Neuron (in vitro differentiated cells): Measurements from ENCODE around the gene MYO3A.

Source experiments
- H2AFZ ChIP-seq: one replicate; pipeline ENCODE4 v1.6.1; 2013; ENCODE audit warnings: low read depth, mild to moderate bottlenecking, inconsistent platforms, low read length, moderate library complexity
- H3K27me3 ChIP-seq: one replicate; pipeline ENCODE4 v1.6.1; 2013; ENCODE audit warnings: low read length; ENCODE audit not compliant: insufficient read depth
- H3K36me3 ChIP-seq: one replicate; pipeline ENCODE4 v1.6.1; 2013; ENCODE audit warnings: low read length; ENCODE audit not compliant: insufficient read depth
- H3K4me1 ChIP-seq: one replicate; pipeline ENCODE4 v1.6.1; 2013; ENCODE audit warnings: low read length; ENCODE audit not compliant: insufficient read depth
- H3K4me3 ChIP-seq: 2 replicates; pipeline ENCODE4 v1.5.1; 2013; ENCODE audit warnings: mild to moderate bottlenecking, low read length, moderate library complexity
- H3K9me3 ChIP-seq: one replicate; pipeline ENCODE4 v1.6.1; 2013; ENCODE audit warnings: low read length

The MYO3A gene

DNA sequence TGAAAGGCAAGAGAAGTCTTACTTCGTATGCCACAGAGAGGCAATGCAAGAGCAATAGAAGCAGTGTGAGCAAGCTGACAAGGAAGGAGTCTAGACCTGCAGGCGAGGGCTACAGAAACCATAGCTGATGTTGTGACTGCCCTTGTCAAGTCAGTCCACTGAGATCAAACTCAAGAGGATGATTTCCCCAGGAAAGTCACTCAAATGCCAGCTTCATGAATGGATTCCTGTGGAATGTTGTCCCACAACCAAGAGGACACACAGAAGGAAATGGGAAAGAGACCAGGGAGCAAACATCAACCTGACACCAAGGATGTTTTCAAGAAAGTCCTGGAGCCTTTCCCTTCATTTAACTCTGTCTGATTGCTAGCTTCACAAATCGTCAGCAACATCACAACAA lies 204.6 kb downstream of the MYO3A start:
- Histone ChIP-seq H3K27me3 (no peaks in the 10 kb centered on the region), H3K9me3 (no peaks in the 10 kb centered on the region), H3K36me3 (no peaks in the 10 kb centered on the region), H3K4me1 (no peaks in the 10 kb centered on the region), H2AFZ (no peak overlapping the region), H3K4me3 (no peak overlapping the region)

- H3K4me3 ChIP-seq = no peak overlapping the region
- no peaks in the 10 kb centered on the region for H3K4me1 ChIP-seq
- H2AFZ ChIP-seq = no peak overlapping the region
- no peaks in the 10 kb centered on the region for H3K36me3 ChIP-seq
- H3K27me3 ChIP-seq = no peaks in the 10 kb centered on the region
- no peaks in the 10 kb centered on the region for H3K9me3 ChIP-seq
Measured at GRCh38 chr10:26156019-26156418, 222.0 kb downstream of the MYO3A start.

- no peak overlapping the region for H2AFZ ChIP-seq
- H3K4me3 ChIP-seq = no peak overlapping the region
- H3K27me3 ChIP-seq = no peaks in the 10 kb centered on the region
- no peaks in the 10 kb centered on the region for H3K9me3 ChIP-seq
- no peaks in the 10 kb centered on the region for H3K4me1 ChIP-seq
- H3K36me3 ChIP-seq = no peaks in the 10 kb centered on the region
Measured at GRCh38 chr10:26157734-26158133, 223.7 kb downstream of the MYO3A start.

DNA sequence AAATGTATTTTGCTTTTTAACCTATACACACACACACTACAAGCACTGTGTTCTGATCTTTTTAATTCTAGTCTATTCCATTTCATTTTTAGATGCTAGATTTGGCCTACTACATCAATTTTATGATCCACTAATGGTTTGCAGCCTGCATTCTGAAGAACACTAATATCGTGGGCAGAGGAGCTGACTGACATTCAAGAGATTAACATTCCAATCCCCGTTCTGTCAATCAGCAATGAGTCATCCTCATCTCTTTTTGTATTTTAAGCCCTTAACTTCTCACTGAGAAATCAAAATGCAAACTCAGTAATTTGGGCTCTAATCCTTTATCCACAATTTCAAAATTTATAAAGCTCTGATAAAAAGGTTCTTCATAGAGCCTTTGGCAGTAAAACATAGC lies 235.4 kb downstream of the MYO3A start:
- Histone ChIP-seq H3K36me3 (no peaks in the 10 kb centered on the region), H3K4me3 (no peak overlapping the region), H3K4me1 (no peaks in the 10 kb centered on the region), H2AFZ (no peak overlapping the region), H3K9me3 (no peaks in the 10 kb centered on the region), H3K27me3 (no peaks in the 10 kb centered on the region)

DNA sequence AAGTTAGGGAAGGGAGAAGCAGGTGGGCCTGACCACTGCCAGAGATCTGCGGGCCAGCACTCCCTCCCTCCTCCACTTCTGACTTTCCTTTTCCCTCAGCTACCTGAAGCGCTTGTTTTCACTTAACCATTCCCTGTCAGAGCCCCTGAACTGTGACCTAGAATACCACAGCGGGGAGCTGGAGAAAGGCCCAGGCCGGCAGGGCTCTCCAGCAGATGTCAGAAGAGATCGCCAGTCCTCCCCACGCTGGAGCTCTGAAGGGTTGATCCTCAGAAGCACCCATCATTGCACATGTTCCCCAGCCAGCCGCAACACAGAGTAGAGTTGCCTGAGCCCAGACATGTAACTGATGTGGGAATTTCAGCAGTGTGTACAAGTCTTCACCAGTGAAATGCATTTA lies 238.1 kb downstream of the MYO3A start:
- no peak overlapping the region for H2AFZ ChIP-seq
- no peaks in the 10 kb centered on the region for H3K4me1 ChIP-seq
- H3K4me3 ChIP-seq = no peak overlapping the region
- H3K36me3 ChIP-seq = no peaks in the 10 kb centered on the region
- H3K9me3 ChIP-seq = no peaks in the 10 kb centered on the region
- H3K27me3 ChIP-seq = no peaks in the 10 kb centered on the region

DNA sequence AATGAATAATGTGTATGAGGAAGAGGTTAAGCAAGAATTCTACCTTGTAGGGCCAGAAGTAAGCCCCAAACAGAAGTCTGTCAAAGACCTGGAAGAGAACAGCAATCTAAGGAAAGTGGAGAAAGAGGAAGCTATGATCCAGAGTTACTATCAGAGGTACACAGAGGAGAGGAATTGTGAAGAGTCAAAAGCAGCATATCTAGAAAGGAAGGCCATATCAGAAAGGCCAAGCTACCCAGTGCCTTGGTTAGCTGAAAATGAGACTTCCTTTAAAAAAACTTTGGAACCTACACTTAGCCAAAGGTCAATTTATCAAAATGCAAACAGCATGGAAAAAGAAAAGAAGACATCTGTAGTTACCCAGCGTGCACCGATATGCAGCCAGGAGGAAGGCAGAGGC lies 239.8 kb downstream of the MYO3A start:
- H2AFZ ChIP-seq = no peak overlapping the region
- H3K36me3 ChIP-seq = no peaks in the 10 kb centered on the region
- no peaks in the 10 kb centered on the region for H3K27me3 ChIP-seq
- no peaks in the 10 kb centered on the region for H3K4me1 ChIP-seq
- H3K9me3 ChIP-seq = no peaks in the 10 kb centered on the region
- no peak overlapping the region for H3K4me3 ChIP-seq

DNA sequence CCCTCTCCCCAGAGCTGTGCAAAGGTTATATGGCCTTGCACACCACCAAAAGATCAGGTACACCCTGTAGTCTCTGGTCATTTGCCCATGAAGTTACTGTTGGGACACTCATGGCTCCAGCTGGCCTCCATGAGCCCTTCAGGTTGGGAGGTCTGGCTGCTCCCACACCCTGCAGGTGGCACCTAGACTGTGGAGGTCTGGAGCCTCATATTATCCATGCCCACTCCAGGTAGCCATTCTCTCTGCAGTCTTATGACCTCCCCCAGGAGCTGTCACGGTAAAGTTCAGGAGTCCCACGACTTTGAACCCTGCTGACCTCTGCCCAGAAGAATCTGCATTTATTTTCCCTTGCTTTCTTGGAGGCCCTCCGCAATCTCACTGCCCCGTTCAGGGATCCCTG lies 243.3 kb downstream of the MYO3A start:
- Histone ChIP-seq H3K4me3 (no peak overlapping the region), H3K4me1 (no peaks in the 10 kb centered on the region), H3K27me3 (no peaks in the 10 kb centered on the region), H3K9me3 (no peaks in the 10 kb centered on the region), H2AFZ (no peak overlapping the region), H3K36me3 (no peaks in the 10 kb centered on the region)

DNA sequence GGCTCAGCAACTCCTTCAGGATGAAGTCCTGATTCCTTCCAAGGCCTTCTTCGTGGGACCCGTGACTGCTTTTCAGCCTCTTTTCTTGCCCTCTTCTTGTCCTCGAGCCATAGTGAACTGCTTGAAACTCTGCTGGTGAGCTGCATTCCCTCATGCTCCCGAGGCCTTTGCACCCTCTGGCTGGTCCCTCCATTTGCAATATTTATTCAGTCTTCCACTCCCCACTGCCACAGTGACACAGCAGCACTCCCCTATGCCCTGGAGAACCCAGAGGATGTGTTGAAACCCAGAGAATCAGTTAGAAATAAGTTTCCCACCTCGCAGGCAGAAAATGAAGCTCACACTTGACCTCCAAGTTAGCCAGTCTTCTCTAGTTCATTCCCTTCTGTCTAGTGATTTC lies 260.2 kb downstream of the MYO3A start:
- H3K27me3 ChIP-seq = no peaks in the 10 kb centered on the region
- H3K4me1 ChIP-seq = no peaks in the 10 kb centered on the region
- H3K4me3 ChIP-seq = no peak overlapping the region
- no peak overlapping the region for H2AFZ ChIP-seq
- no peaks in the 10 kb centered on the region for H3K9me3 ChIP-seq
- H3K36me3 ChIP-seq = no peaks in the 10 kb centered on the region

GRCh38 chr10:26197248-26197647 lies 263.2 kb downstream of the MYO3A start:
- Histone ChIP-seq H3K4me3 (no peak overlapping the region), H3K36me3 (no peaks in the 10 kb centered on the region), H3K4me1 (no peaks in the 10 kb centered on the region), H3K27me3 (no peaks in the 10 kb centered on the region), H3K9me3 (no peaks in the 10 kb centered on the region), H2AFZ (no peak overlapping the region)

GRCh38 chr10:26198119-26198518 lies 264.1 kb downstream of the MYO3A start:
- no peak overlapping the region for H2AFZ ChIP-seq
- no peaks in the 10 kb centered on the region for H3K9me3 ChIP-seq
- no peaks in the 10 kb centered on the region for H3K4me1 ChIP-seq
- no peaks in the 10 kb centered on the region for H3K27me3 ChIP-seq
- H3K36me3 ChIP-seq = no peaks in the 10 kb centered on the region
- H3K4me3 ChIP-seq = no peak overlapping the region

DNA sequence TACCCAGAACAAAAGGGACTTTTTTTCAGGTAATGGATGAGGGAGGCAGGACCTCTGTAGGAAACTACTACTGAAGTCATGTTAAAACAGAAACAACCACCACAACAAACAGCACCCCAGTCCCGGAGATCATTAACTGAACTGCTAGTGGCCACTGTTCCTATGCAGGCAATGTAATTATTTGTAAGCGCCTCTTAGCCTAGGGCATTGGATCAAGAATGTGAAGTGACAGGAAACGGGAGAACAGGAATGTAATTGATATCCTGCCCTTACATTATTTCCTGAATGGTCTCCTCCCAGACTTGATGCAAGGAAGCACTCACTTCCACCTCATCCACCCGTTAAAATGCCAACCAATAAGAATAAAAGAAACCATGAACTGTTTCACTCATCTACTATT lies 265.8 kb downstream of the MYO3A start:
- Histone ChIP-seq H3K4me1 (no peaks in the 10 kb centered on the region), H3K36me3 (no peaks in the 10 kb centered on the region), H2AFZ (no peak overlapping the region), H3K27me3 (no peaks in the 10 kb centered on the region), H3K4me3 (no peak overlapping the region), H3K9me3 (no peaks in the 10 kb centered on the region)

GRCh38 chr10:26205223-26205622 lies 271.2 kb downstream of the MYO3A start:
- Histone ChIP-seq H3K27me3 (peaks cover 5% of the 10 kb centered on the region), H3K9me3 (no peaks in the 10 kb centered on the region), H3K4me3 (no peak overlapping the region), H2AFZ (no peak overlapping the region), H3K4me1 (no peaks in the 10 kb centered on the region), H3K36me3 (no peaks in the 10 kb centered on the region)

DNA sequence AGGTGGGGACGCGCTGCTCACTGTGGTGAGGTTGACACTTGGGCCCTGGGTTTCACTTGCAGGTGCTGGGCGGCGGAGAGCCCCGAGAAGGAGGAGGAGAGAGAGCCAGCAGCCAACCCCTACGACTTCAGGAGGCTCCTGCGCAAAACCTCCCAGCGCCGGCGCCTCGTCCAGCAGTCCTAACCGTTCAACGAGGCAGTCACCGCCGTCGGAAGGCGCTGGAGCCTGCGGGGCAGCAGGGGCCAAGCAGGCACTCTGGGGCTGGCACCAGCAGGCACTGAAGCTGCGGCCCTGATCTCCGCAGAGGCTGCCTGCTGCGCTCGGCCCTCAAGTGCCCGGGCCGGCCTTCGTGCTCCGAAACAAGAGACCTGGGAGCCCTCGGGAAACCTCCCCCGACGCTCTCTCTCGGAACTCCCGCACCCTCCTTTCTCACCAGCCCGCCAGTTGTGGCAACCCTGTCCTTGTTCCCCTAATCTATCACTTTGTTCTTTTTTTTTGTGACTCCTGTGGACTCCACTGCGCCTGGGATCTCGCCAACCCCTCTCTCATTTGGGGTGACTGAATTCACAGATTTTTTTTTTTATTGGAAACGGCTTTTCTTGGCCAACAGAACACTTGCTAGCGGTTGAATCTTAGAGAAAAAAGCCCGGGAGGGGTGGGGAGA lies 277.9 kb downstream of the MYO3A start:
- Histone ChIP-seq H3K4me3 (no peak overlapping the region), H3K9me3 (no peaks in the 10 kb centered on the region), H2AFZ (no peak overlapping the region), H3K36me3 (no peaks in the 10 kb centered on the region), H3K27me3 (peaks cover 70% of the 10 kb centered on the region), H3K4me1 (peaks cover 7% of the 10 kb centered on the region)

DNA sequence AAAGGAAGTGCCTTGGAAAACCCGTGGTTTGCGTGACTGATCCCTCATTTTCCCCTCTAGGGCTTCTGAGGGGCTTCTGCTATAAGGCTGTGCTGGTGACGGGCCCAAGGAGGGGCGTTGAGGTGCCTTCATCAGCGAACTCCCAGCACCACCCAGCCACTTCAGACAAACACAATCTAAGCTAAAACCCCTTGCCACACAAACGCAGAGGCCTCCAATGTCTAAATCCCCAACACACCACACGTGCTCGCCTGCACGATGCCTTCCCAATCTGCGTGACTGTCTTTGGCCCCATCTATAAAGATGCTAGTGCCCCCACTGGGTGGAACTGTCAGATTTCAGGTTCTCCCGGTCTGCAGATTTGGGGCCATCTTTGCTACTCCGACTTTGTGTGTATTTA lies 278.5 kb downstream of the MYO3A start:
- no peak overlapping the region for H2AFZ ChIP-seq
- no peaks in the 10 kb centered on the region for H3K9me3 ChIP-seq
- peaks cover 7% of the 10 kb centered on the region for H3K4me1 ChIP-seq
- H3K4me3 ChIP-seq = no peak overlapping the region
- peaks cover 76% of the 10 kb centered on the region for H3K27me3 ChIP-seq
- no peaks in the 10 kb centered on the region for H3K36me3 ChIP-seq
